Gastroesophageal sphincter (tissue), 4 donors: ENCODE data around the gene IPO4. TPM values are rescaled to one million over a fixed set of nuclear protein-coding genes. Genes with fewer than 3 reads are reported as not detected.

Experiments used
- ATAC-seq: fragments of 150-250 bp; one replicate; pipeline ENCODE4 v1.9.1; 2016; ENCODE audit warnings: mild to moderate bottlenecking, moderate library complexity
- H3K27ac ChIP-seq, 4 donors: fragments of 200-600 bp; sonication (generic) in 3 of 4; 1 replicate in 3 of 4; 2 replicates in 1 of 4; pipeline ENCODE4 v1.5.1; 2016 to 2019
- H3K27me3 ChIP-seq: fragments of 200-600 bp; sonication (generic); one replicate; pipeline ENCODE4 v1.5.1; 2019
- H3K36me3 ChIP-seq, 2 donors: fragments of 200-600 bp; sonication (generic); one replicate each; pipeline ENCODE4 v1.5.1; 2019; ENCODE audit warnings: control low read depth in 1 of 2
- H3K4me1 ChIP-seq, 3 donors: fragments of 200-600 bp; sonication (generic); 1 replicate in 2 of 3; 2 replicates in 1 of 3; pipeline ENCODE4 v1.5.1; 2016 to 2019; ENCODE audit warnings: control low read depth in 2 of 3
- H3K4me3 ChIP-seq, 2 donors: fragments of 200-600 bp; sonication (generic); one replicate each; pipeline ENCODE4 v1.5.1; 2019; ENCODE audit warnings: mild to moderate bottlenecking in 1 of 2, moderate library complexity in 1 of 2
- H3K9me3 ChIP-seq, 3 donors: fragments of 200-600 bp; sonication (generic); one replicate each; pipeline ENCODE4 v1.5.1; 2017 to 2019; ENCODE audit warnings: control low read depth in 2 of 3
- EP300 ChIP-seq: sonication (generic); formaldehyde crosslinking; IDR thresholded peaks from one replicate; pipeline ENCODE4 v1.6.1; 2017; ENCODE audit warnings: antibody characterized with exemption, mild to moderate bottlenecking
- POLR2A ChIP-seq, 2 donors: fragments of 450-650 bp; IDR thresholded peaks; one replicate each; pipeline ENCODE4 v1.6.1; 2017; ENCODE audit warnings: antibody characterized with exemption in 2 of 2, mild to moderate bottlenecking in 2 of 2, moderate library complexity in 1 of 2
- POLR2AphosphoS5 ChIP-seq: sonication (generic); formaldehyde crosslinking; IDR thresholded peaks from one replicate; pipeline ENCODE4 v1.6.1; 2017; ENCODE audit warnings: antibody characterized with exemption
- WGBS, 2 donors: methylation state at CpG; one replicate each; pipeline ENCODE4 v1.1.5; 2018; ENCODE audit warnings: low coverage in 1 of 2; 5-methylcytosine and 5-hydroxymethylcytosine counted together
- total RNA-seq, 4 donors: library from RNA; depleted of rRNA; stranded (reverse); fragments of >200 nt; gene quantifications; one replicate each; pipeline ENCODE4 v1.1.0, GENCODE V29; 2016
- TF ChIP-seq, protein P1 (sequence below), 4 experiments: fragments of 200-600 bp in 2 of 4; fragments of 450-650 bp in 2 of 4; sonication (generic) in 1 of 4; IDR thresholded peaks; one replicate each; pipeline ENCODE4 v1.5.1; 2017 to 2019; ENCODE audit warnings: antibody characterized with exemption in 4 of 4, mild to moderate bottlenecking in 2 of 4, moderate library complexity in 2 of 4

The IPO4 gene
- total RNA-seq, 4 donors from 2014 or later, result 16.8 to 31.6 (median 27.0) TPM

DNA sequence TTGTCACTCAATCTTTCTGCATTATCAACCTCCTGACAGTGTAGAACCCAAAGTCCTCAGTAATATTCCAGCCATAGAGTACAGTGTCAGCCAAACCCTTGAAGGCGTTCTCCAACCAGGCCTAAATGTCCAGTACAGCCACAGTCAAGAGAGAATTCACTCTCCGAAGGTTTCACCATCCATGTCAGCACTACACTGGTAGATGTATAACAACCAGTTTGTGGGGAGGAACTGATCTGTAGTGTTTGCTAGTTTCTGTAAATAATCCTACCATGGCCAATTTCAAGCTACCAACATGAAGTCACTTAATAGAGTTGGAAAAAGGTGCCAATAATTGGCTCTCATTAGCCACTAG is 27.7 kb upstream of the IPO4 start:
- Histone ChIP-seq H3K27me3 (no peaks in the 10 kb centered on the region), H3K4me1 (peaks cover 0 to 46% (median 13%) of the 10 kb centered on the region in 3 donors), H3K9me3 (no peaks in the 10 kb centered on the region), H3K36me3 (peaks cover 0 to 15% of the 10 kb centered on the region in 2 donors), H3K27ac (peak overlapping the region in 3 of 4 donors; percentile 92 to 97 (median 92)), H3K4me3 (peak overlapping the region in 1 of 2 donors; percentile 78)
- ATAC-seq, result no peak
- 87 to 94% methylated on average over 2 of the region's 2 CpGs for WGBS, 2 donors
- TF ChIP-seq, protein P1, sequence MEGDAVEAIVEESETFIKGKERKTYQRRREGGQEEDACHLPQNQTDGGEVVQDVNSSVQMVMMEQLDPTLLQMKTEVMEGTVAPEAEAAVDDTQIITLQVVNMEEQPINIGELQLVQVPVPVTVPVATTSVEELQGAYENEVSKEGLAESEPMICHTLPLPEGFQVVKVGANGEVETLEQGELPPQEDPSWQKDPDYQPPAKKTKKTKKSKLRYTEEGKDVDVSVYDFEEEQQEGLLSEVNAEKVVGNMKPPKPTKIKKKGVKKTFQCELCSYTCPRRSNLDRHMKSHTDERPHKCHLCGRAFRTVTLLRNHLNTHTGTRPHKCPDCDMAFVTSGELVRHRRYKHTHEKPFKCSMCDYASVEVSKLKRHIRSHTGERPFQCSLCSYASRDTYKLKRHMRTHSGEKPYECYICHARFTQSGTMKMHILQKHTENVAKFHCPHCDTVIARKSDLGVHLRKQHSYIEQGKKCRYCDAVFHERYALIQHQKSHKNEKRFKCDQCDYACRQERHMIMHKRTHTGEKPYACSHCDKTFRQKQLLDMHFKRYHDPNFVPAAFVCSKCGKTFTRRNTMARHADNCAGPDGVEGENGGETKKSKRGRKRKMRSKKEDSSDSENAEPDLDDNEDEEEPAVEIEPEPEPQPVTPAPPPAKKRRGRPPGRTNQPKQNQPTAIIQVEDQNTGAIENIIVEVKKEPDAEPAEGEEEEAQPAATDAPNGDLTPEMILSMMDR (IDR thresholded peaks at IDR 0.05), result no peak
- no peak for TF ChIP-seq POLR2A (IDR thresholded peaks at IDR 0.05)
- TF ChIP-seq EP300, result no peak
- TF ChIP-seq POLR2AphosphoS5, result no peak

DNA sequence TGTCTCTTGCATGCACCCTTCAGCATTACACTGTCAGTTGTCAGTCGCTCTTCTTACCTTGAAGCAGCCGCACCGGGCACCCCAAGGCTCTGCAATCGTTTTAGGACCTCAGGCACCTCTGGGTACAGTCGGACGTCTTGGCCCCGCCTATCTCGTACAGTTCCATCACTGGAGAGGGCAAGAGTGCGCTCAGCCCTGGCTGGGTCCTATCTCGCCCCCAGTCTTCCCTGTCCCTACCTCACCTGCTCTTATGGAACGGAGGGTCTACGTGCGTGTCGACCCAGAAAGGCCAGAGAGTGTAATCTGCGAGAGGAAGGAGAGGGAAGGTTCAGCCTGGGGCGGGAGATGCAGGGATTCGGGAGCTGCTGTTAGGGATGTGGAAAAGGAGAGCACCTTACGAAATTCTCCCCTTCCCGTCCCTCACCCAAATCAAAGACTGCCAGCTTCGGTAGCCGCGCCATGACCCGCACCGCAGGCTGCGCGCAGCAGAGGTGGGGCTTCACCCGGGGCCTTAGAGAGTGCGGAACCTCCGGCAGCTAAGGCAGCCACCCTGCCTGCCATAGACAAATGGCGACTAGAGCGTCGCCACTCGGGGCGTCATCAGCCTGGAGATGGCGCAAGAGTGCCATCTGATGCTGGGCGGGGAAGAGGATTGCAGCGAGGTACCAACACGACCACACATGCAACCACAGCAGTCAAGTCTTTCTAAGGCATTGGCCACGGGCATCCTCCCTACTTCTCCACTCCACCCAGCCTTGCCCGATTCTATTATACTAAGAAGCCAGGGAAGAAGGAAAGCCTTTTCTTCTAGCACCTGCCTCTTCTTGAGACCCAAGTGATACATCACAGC is 27.1 kb upstream of the IPO4 start, which contains the start of gene MDP1:
TSS of gene MDP1 (minus strand) at position 572 of the 850 bp plus-strand sequence. CDS start at position 461, 111 bp downstream.
- peak; percentile 78 for ATAC-seq
- peak within 1 kb of the TSS; percentile 63 to 78 for H3K4me3 ChIP-seq
- H3K9me3 ChIP-seq, result no peaks in the 10 kb centered on the region
- peaks cover 0 to 21% of the 10 kb centered on the region in 2 donors for H3K36me3 ChIP-seq
- no peaks in the 10 kb centered on the region for H3K27me3 ChIP-seq
- H3K4me1 ChIP-seq, result peaks cover 0 to 47% (median 13%) of the 10 kb centered on the region in 3 donors
- peak; percentile 79 to 90 for TF ChIP-seq POLR2A (IDR thresholded peaks at IDR 0.05)
- TF ChIP-seq, protein P1 (IDR thresholded peaks at IDR 0.05), result peak in 3 of 4 experiments; percentile 42 to 75 (median 46)
- no peak for TF ChIP-seq EP300
- TF ChIP-seq POLR2AphosphoS5, result peak; percentile 93
- peak within 1 kb of the TSS; percentile 76 to 97 (median 92) for H3K27ac ChIP-seq
- 0% methylated on average over 3 of the region's 40 CpGs for WGBS, 2 donors

GRCh38 chr14:24213866-24214662 is 25.4 kb upstream of the IPO4 start:
- Histone ChIP-seq H3K4me3 (peak overlapping the region; percentile 45 to 79), H3K4me1 (peaks cover 0 to 47% (median 13%) of the 10 kb centered on the region in 3 donors), H3K27ac (peak overlapping the region; percentile 74 to 97 (median 92)), H3K36me3 (peaks cover 0 to 37% of the 10 kb centered on the region in 2 donors), H3K27me3 (no peaks in the 10 kb centered on the region), H3K9me3 (no peaks in the 10 kb centered on the region)
- no peak for ATAC-seq
- 89 to 90% methylated on average over 5 to 6 of the region's 7 CpGs for WGBS, 2 donors
- TF ChIP-seq, protein P1 (IDR thresholded peaks at IDR 0.05), result no peak
- no peak for TF ChIP-seq POLR2AphosphoS5
- no peak for TF ChIP-seq POLR2A (IDR thresholded peaks at IDR 0.05)
- no peak for TF ChIP-seq EP300

- TF ChIP-seq, protein P1 (IDR thresholded peaks at IDR 0.05), result peak in 2 of 4 experiments; percentile 21 to 50
- TF ChIP-seq EP300, result no peak
- TF ChIP-seq POLR2A (IDR thresholded peaks at IDR 0.05), result peak; percentile 93 to 94
- peak; percentile 99 for TF ChIP-seq POLR2AphosphoS5
- ATAC-seq, result peak; percentile 95
- H3K4me3 ChIP-seq, result peak within 1 kb of the TSS; percentile 45 to 79
- peaks cover 0 to 46% of the 10 kb centered on the region in 2 donors for H3K36me3 ChIP-seq
- peaks cover 0 to 47% (median 13%) of the 10 kb centered on the region in 3 donors for H3K4me1 ChIP-seq
- no peaks in the 10 kb centered on the region for H3K27me3 ChIP-seq
- peak within 1 kb of the TSS; percentile 74 to 97 (median 92) for H3K27ac ChIP-seq
- no peaks in the 10 kb centered on the region for H3K9me3 ChIP-seq
- 1% methylated on average over 23 of the region's 53 CpGs; no CpG with 5 or more reads in 1 of the 2 donors for WGBS, 2 donors
Observed at GRCh38 chr14:24212924-24213865, 24.6 kb upstream of the IPO4 start, which contains the start of gene CHMP4A. Gene CHMP4A, minus strand, starts transcription at chr14:24213488. Its CDS starts 49 bp downstream, at chr14:24213439.
